ENCODE data around the gene ISLR.

The ISLR gene

GRCh38 chr15:74155766-74156417 is 17.6 kb upstream of the ISLR start:
- H3K27ac ChIP-seq (ENCODE audit: extremely low read depth, low read depth, low read length): no peak overlapping the region
- H3K4me3 ChIP-seq (ENCODE audit: low read depth, low read length): no peak overlapping the region
- H3K36me3 ChIP-seq (ENCODE audit: control insufficient read depth in 2 of 2, insufficient read depth in 1 of 2, low read length in 2 of 2): no peaks in the 10 kb centered on the region
- no peak for TF ChIP-seq ZNF555 (tag by site-specific recombination; conservative IDR thresholded peaks at IDR 0.05)
- TF ChIP-seq ZNF561 (tag by site-specific recombination; IDR thresholded peaks at IDR 0.05; ENCODE audit: borderline replicate concordance): no peak
- no peak for TF ChIP-seq ZNF146 (tag by site-specific recombination; IDR thresholded peaks at IDR 0.05)
- TF ChIP-seq MZF1 (tag by site-specific recombination; IDR thresholded peaks at IDR 0.05; ENCODE audit: borderline replicate concordance): no peak
- no peaks in the 10 kb centered on the region for H3K4me1 ChIP-seq (ENCODE audit: control insufficient read depth, insufficient read depth, low read length)
- CTCF ChIA-PET: interaction anchor here (0.8 to 2.4 kb wide), 5 partner anchors 9 to 204 kb away, joined by 4 to 10 read pairs (median 8); no protein-coding TSS in a partner anchor
- POLR2A ChIA-PET: no interaction called here
- no peaks in the 10 kb centered on the region for H3K9me3 ChIP-seq (ENCODE audit: control insufficient read depth, insufficient read depth, low read depth, low read length)

- Histone ChIP-seq H3K4me3 (ENCODE audit: low read depth, low read length) (no peak overlapping the region), H3K36me3 (ENCODE audit: control insufficient read depth in 2 of 2, insufficient read depth in 1 of 2, low read length in 2 of 2) (no peaks in the 10 kb centered on the region), H3K9me3 (ENCODE audit: control insufficient read depth, insufficient read depth, low read depth, low read length) (no peaks in the 10 kb centered on the region), H3K27ac (ENCODE audit: extremely low read depth, low read depth, low read length) (no peak overlapping the region), H3K4me1 (ENCODE audit: control insufficient read depth, insufficient read depth, low read length) (no peaks in the 10 kb centered on the region)
- CTCF ChIA-PET: interaction anchor here (1.1 to 2.4 kb wide), 5 partner anchors 13 to 151 kb away, joined by 3 to 10 read pairs (median 4); no protein-coding TSS in a partner anchor
- POLR2A ChIA-PET: interaction anchor here (0.6 to 1.1 kb wide), 3 partner anchors 17 to 39 kb away, joined by 3 read pairs; partner anchors contain the start of gene ISLR2
- TF ChIP-seq PRDM1 (tag by site-specific recombination; IDR thresholded peaks at IDR 0.05): 0 out of 2 replicates have a peak, but pooled peaks have one; percentile 17
- TF ChIP-seq ZNF660 (tag by site-specific recombination; IDR thresholded peaks at IDR 0.05): peak; percentile 55; the same call in 1 of the 2 replicates
- TF ChIP-seq ZNF311 (tag by site-specific recombination; IDR thresholded peaks at IDR 0.05; ENCODE audit: borderline replicate concordance): no peak
- no peak for TF ChIP-seq ZFHX2 (tag by site-specific recombination; conservative IDR thresholded peaks at IDR 0.05)
- TF ChIP-seq OSR2 (tag by site-specific recombination; IDR thresholded peaks at IDR 0.05): peak; percentile 57; the same call in 1 of the 2 replicates
Measured at GRCh38 chr15:74156678-74157411, 16.7 kb upstream of the ISLR start.

- no peaks in the 10 kb centered on the region for H3K9me3 ChIP-seq (ENCODE audit: control insufficient read depth, insufficient read depth, low read depth, low read length)
- H3K4me3 ChIP-seq (ENCODE audit: low read depth, low read length): no peak overlapping the region
- no peak overlapping the region for H3K27ac ChIP-seq (ENCODE audit: extremely low read depth, low read depth, low read length)
- H3K36me3 ChIP-seq (ENCODE audit: control insufficient read depth in 2 of 2, insufficient read depth in 1 of 2, low read length in 2 of 2): no peaks in the 10 kb centered on the region
- H3K4me1 ChIP-seq (ENCODE audit: control insufficient read depth, insufficient read depth, low read length): no peaks in the 10 kb centered on the region
- ChIA-PET CTCF (interaction anchor here (1.1 to 1.3 kb wide), 2 partner anchors 11 to 149 kb away, joined by 3 to 4 read pairs; no protein-coding TSS in a partner anchor), POLR2A (no interaction called here)
- TF ChIP-seq ZNF138 (tag by site-specific recombination; IDR thresholded peaks at IDR 0.05; ENCODE audit: borderline replicate concordance): no peak
- no peak for TF ChIP-seq ZNF274 (IDR thresholded peaks at IDR 0.05; ENCODE audit: low read length)
- TF ChIP-seq ZNF274 (tag by site-specific recombination; IDR thresholded peaks at IDR 0.05; ENCODE audit: borderline replicate concordance): no peak
- TF ChIP-seq ZNF324 (tag by site-specific recombination; IDR thresholded peaks at IDR 0.05): no peak
- no peak for TF ChIP-seq ZBTB6 (tag by site-specific recombination; IDR thresholded peaks at IDR 0.05)
- peak; percentile 38; the same call in 1 of the 2 replicates for TF ChIP-seq TSHZ1 (tag by site-specific recombination; IDR thresholded peaks at IDR 0.05; ENCODE audit: borderline replicate concordance)
- TF ChIP-seq ZEB2 (tag by site-specific recombination; IDR thresholded peaks at IDR 0.05): no peak
Measured at GRCh38 chr15:74157868-74158827, 15.4 kb upstream of the ISLR start.

Data from HEK293 (cell line).